Measurements from ENCODE around the gene CLASP1.
"Not testable (repeated sequence)": the region's sequence is repeated elsewhere in the genome, so short reads cannot be mapped to it uniquely, and the experiment has no call there.

CLASP1 gene
- total RNA-seq: 100 to 149 (median 140) reads per million in 3 experiments

GRCh38 chr2:121649149-121649595 lies at the start of gene CLASP1:
Gene CLASP1 (minus strand): TSS chr2:121649462. CDS start chr2:121605895, 43,567 bp downstream.
- no peak for DNase-seq

DNA sequence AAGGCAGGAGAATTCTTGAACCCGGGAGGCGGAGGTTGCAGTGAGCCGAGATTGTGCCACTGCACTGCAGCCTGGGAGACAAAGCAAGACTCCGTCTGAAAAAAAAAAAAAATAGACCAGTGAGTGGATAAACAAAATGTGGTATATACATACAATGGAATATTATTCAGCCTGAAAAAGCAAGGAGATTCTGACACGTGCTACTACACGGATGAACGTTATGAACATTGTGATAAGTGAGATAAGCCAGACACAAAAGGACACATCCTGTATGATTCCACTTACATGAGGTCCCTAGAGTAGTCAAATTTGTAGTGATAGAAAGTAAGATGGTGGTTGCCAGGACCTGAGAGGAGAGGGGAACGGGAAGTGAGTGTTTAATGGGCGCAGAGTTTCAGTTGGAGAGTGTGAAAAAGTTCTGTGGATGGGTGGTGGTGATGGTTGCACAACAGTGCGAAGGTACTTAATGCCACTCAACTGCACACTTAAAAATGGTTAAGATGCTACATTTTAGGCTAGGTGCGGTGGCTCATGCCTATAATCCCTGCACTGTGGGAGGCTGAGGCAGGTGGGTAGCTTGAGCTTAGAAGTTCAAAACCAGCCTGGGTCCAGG lies 49.2 kb upstream of the CLASP1 start:
- no peak for DNase-seq

- DNase-seq: no peak
Measured at GRCh38 chr2:121697108-121697631, 47.9 kb upstream of the CLASP1 start.

GRCh38 chr2:121696410-121696930 lies 47.2 kb upstream of the CLASP1 start:
- no peak for DNase-seq

DNA sequence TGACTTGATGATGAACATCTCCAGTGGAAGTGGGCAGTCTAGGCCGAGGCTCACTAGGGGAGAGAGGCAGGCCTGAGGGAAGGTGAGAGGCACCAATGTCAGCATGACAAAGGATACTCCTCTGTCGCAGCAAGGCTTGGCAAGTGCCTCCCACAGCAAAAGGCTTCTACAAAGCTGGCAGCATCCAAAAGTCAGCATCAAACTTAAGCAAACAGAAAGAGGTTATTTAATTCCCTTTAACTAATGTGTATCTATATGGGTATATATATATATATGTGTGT lies 45.8 kb upstream of the CLASP1 start:
- DNase-seq: no peak

- no peak for DNase-seq
Measured at GRCh38 chr2:121694398-121695170, 45.3 kb upstream of the CLASP1 start.

- not testable (repeated sequence) for DNase-seq
Measured at GRCh38 chr2:121690572-121690971, 41.3 kb upstream of the CLASP1 start.

- DNase-seq: no peak
Measured at GRCh38 chr2:121690095-121690494, 40.8 kb upstream of the CLASP1 start.

GRCh38 chr2:121689356-121689755 lies 40.1 kb upstream of the CLASP1 start:
- DNase-seq: no peak

DNA sequence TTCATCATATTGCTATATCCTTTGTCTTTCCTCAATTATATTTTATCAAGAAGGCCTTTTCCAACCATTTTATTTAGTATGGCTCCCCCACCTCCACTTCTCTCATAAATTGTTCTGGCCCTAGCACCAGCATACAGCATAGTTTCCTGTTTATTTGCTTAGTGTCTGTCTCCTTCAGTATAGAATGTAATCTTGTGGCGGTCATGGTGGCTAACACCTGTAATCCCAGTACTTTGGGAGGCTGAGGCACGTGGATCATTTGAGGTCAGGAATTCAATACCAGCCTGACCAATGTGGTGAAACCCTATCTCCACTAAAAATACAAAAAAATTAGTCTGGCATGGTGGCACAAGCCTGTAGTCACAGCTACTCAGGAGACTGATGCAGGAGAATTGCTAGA lies 39.6 kb upstream of the CLASP1 start:
- no peak for DNase-seq

GRCh38 chr2:121686902-121687301 lies 37.6 kb upstream of the CLASP1 start:
- DNase-seq: no peak

DNA sequence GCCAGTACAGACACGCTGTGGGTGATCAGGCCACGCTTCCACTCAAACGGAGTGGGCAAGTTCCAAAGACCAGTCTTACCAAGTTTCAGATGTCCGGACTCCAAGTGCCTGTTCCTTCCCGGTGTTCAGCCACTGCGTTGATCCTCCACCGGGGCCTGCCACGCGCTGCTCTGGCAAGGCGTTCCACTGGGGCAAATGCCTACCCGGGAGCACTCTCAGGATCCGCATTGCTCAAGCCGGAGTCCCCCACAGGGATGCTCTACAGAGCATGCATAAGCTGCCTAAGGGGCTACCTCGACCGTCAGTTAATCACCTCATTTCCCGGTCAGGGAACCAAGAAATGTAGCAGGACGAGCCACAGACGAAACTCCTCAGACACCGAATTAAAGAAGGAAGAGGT lies 37.0 kb upstream of the CLASP1 start:
- no peak for DNase-seq

GRCh38 chr2:121682396-121683298 lies 33.4 kb upstream of the CLASP1 start:
- DNase-seq: no peak

DNA sequence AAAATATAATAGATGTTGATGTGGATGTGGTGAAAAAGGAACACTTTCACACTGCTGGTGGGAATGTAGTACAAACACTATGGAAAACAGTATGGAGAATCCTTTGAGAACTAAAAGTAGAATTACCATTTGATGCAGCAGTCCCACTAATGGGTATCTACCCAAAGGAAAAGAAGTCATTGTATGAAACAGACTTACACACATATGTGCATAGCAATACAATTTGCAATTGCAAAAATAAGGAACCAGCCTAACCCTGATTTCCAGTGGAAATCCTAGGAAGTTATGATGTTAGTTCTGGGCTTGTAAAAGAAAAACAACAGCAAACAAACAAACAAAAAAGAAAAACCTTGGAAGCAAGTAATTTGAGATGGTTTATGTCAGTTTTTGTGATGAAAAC lies 28.6 kb upstream of the CLASP1 start:
- DNase-seq: no peak

- DNase-seq: not testable (repeated sequence)
Measured at GRCh38 chr2:121671621-121672020, 22.4 kb upstream of the CLASP1 start.

DNA sequence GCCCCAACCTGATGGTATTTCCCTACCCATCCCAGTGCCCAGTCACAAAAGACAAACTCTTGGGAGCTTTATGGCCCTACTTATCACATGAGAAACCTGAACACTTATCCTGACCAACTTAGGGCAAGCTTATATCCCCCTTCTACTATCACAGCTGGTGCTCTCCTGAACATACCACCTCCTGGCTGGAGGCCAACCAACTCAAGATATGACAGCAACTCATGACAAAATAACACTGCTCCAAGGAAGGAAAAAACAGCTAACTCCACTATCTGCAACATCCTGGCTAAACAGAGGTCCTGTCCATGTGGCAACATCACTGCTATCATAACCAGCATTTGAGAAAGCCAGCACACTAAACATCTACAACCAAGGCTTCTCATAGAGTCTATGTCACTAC lies 20.9 kb upstream of the CLASP1 start:
- DNase-seq: no peak

DNA sequence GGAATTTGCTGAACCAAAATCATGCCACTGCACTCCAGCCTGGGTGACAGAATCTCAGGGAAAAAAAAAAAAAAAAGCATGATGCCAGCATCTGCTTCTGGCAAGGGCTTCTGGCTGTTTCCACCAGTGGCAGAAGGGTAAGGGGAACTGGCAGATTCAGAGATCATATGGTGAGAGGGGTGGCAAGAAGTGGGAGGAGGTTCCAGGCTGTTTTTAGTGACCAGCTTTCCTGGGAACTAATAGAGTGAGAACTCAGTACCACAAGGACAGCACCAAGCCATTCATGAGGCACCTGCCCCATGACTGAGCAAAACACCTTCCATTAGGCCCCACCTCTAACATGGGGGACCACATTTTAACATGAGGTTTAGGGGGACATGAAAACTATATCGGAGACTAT lies 18.4 kb upstream of the CLASP1 start:
- DNase-seq: no peak

DNA sequence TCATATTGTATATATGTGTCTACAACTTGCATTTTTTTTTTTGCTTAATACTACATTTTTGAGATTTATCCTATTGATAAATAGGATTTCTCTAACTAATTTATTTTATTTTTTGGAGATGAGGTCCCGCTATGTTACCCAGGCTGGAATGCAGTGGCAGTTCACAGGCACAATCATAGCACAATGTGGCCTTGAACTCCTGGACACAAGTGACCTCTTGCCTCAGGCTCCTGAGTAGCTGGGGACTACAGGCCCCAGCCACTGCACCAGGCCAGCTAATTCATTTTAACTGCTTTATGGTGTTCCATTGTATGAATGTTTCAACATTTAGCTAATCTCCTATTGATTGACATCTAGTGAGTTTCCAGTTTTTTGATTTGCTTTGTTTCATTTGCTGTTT lies 16.8 kb upstream of the CLASP1 start:
- DNase-seq: no peak

DNA sequence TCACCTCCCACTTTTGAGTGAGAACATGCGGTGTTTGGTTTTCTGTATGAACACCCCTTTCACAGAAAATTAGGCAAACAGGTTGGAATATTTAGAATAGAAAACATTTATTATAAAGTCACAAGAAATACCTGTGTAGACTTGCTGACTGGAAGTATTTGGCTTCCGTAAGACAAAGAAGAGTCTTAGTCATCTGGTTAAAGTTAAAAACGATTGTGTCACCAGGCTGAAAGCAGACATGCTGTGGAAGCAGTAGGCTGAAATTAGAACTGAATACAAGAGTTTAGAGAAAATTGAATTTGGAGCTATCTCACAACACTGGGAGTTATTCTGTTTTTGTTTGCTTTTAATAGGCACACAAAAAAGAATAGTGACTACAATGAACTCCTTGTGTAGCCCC lies 16.2 kb upstream of the CLASP1 start:
- DNase-seq: no peak

DNA sequence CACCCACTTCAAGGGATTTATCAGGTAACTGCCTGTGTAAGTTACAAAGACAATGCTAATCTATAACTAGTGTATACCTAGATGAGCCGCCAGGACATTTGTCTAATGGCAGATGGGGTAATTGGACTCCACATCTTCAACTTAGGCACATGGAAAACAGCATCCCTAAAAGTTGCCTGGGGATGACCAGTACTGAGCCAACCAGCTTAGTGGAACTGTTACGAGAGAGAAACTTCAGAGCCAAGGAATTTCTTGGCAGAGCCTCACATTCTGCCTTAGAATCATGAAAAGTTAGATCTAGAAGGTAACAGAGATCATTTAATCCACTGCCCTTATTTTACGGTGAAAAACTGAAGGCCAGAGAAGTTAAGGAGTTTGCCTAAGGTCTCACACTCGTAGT lies 15.5 kb upstream of the CLASP1 start:
- no peak for DNase-seq

DNA sequence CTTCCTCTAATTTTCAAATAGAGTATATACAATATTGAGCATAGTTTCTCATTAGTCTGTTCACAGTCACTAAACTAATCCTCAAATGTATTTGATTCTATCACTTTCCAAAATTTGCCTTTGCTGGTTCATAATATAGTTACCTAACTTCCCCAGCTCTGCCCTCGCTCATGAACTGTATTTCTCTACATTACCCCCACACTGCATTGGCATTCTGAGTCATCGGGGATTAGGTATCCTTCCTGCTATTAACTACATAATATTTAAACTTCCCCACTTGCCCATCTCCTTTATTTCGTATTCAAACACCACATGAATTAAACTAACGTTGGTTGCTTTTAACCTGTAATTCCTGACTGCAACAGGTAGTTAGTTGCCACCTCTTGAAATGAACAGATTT lies 14.8 kb upstream of the CLASP1 start:
- no peak for DNase-seq

DNA sequence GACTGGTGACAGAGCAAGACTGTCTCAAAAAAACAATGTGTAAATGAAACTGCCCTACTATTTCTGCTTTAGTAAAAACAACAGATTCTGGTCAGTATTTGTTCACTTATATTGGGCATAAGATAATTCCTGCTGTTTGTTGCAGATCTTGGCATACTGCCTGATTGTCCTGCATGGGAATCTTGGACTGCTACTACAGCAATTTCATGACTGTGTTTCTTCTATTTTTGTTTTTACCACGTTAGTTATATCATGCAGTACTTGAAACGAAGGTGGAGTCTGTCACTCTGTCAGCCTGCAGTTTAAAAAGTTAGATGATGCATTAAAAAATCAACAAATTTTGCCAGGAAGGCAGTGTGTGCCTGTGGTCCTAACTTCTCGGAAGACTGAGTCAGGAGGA lies 14.2 kb upstream of the CLASP1 start:
- no peak for DNase-seq

GRCh38 chr2:121662656-121663055 lies 13.4 kb upstream of the CLASP1 start:
- no peak for DNase-seq
